ENCODE results near the gene NAA25.
"Not testable (repeated sequence)": the region's sequence is repeated elsewhere in the genome, so short reads cannot be mapped to it uniquely, and the experiment has no call there.

The NAA25 gene

GRCh38 chr12:112116232-112117060 lies 7.9 kb upstream of the NAA25 start:
- DNase-seq (ENCODE audit: low spot score): no peak

GRCh38 chr12:112115259-112116045 lies 6.9 kb upstream of the NAA25 start:
- DNase-seq (ENCODE audit: low spot score): no peak

- no peak for DNase-seq (ENCODE audit: low spot score)
Measured at GRCh38 chr12:112112409-112113133, 4.0 kb upstream of the NAA25 start.

- no peak for DNase-seq (ENCODE audit: low spot score)
Measured at GRCh38 chr12:112111931-112112330, 3.3 kb upstream of the NAA25 start.

DNA sequence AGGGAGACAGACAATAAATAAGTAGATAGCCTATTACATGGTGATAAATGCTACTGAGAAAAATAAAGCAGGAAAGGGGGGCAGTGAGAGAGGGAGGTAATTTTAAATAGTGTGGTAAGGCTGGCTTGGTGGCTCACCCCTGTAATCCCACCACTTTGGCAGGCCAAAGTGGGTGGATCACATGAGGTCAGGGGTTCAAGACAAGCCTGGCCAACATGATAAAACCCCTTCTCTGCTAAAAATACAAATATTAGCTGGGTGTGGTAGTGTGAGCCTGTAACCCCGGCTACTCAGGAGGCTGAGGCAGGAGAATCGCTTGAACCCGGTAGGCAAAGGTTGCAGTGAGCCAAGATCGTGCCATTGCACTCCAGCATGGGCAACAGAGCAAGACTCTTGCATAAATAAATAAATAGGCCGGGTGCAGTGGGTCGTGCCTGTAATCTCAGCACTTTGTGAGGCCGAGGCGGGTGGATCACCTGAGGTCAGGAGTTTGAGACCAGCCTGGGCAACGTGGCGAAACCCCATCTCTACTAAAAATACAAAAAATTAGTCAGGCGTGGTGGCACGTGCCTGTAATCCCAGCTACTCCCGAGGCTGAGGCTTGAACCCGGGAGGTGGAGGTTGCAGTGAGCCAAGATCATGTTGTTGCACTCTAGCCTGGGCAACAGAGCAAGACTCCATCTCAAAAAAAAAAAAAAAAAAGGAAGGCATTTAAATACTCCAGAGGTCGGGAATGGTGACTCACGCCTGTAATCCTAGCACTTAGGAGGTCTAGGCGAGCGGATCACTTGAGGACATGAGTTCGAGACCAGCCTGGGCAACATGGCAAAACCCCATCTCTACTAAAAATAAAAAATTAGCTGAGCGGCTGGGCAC lies 2.4 kb upstream of the NAA25 start:
- not testable (repeated sequence) for DNase-seq (ENCODE audit: low spot score)

- peak; percentile 27 for DNase-seq (ENCODE audit: low spot score)
Measured at GRCh38 chr12:112107306-112108201, 1.0 kb downstream of the NAA25 start.

DNA sequence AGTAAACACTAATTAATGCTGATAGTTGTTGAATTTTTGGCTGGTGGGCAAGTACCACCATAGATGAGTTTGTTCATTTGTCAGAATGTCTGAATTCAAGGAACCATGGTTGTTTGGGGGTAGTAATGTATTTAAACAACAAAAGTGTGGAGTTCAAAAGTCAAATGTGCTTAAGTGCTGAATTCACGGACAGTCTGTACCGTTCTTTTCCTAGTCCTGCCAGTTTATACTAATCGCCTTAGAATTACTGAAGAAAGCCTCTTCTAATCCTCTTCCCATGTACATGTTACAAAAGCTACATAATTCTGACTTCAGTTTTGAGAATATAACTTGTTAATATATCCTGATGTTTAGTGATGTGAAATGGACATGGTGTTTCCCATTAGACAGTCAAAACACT lies 2.7 kb downstream of the NAA25 start:
- DNase-seq (ENCODE audit: low spot score): no peak

- DNase-seq (ENCODE audit: low spot score): no peak
Measured at GRCh38 chr12:112103758-112104503, 4.7 kb downstream of the NAA25 start.

DNA sequence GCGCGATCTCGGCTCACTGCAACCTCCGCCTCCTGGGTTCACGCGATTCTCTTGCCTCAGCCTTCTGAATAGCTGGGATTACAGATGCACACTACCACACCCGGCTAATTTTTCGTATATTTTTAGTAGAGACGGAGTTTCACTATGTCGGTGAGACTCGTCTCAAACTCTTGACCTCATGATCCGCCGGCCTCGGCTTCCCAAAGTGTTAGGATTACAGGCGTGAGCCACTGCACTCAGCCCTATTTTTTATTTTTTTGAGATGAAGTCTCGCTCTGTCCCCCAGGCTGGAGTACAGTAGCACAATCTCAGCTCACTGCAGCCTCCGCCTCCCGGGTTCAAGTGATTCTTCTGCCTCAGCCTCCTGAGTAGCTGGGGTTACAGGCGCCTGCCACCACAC lies 5.8 kb downstream of the NAA25 start:
- not testable (repeated sequence) for DNase-seq (ENCODE audit: low spot score)

GRCh38 chr12:112102127-112102526 lies 6.5 kb downstream of the NAA25 start:
- no peak for DNase-seq (ENCODE audit: low spot score)

- DNase-seq (ENCODE audit: low spot score): not testable (repeated sequence)
Measured at GRCh38 chr12:112100500-112100899, 8.1 kb downstream of the NAA25 start.

GRCh38 chr12:112097641-112098040 lies 10.9 kb downstream of the NAA25 start:
- DNase-seq (ENCODE audit: low spot score): no peak

DNA sequence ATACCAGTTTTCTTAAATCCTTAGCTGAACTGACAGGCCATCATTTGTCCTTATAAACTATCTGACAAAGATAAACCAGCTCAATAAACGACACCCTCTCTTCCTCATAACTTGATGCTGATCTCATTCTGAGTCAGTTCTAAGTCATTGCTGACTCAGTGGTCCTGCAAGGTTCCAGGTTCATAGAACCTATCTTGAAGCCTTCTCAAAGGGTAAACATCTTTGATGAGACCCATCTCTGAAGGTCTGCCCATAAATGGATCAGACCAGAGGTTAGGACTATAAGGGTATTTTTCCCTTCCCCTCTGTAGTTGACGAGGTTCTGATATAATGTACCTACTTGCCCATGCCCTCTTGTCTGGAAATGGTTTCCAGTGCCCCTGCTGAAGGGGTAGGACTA lies 11.9 kb downstream of the NAA25 start:
- DNase-seq (ENCODE audit: low spot score): no peak

GRCh38 chr12:112096070-112096469 lies 12.5 kb downstream of the NAA25 start:
- no peak for DNase-seq (ENCODE audit: low spot score)

DNA sequence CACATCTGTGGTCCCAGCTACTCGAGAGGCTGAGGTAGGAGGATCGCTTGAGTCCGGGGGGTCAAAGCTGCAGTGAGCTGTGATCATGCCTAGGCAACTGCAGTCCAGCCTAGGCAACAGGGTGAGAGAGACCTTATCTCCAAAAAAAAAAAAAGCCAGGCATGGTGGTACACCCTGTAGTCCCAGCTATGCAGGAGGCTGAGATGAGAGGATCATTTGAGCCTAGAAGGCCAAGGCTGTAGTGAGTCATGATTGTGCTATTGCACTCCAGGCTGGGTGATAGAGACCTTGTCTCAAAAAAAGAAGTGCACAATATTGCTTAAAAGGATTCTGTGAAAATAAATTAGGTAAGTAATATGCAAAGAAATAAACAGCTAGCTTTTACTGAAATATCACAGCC lies 17.0 kb downstream of the NAA25 start:
- DNase-seq (ENCODE audit: low spot score): no peak

GRCh38 chr12:112087851-112088250 lies 20.7 kb downstream of the NAA25 start:
- no peak for DNase-seq (ENCODE audit: low spot score)

DNA sequence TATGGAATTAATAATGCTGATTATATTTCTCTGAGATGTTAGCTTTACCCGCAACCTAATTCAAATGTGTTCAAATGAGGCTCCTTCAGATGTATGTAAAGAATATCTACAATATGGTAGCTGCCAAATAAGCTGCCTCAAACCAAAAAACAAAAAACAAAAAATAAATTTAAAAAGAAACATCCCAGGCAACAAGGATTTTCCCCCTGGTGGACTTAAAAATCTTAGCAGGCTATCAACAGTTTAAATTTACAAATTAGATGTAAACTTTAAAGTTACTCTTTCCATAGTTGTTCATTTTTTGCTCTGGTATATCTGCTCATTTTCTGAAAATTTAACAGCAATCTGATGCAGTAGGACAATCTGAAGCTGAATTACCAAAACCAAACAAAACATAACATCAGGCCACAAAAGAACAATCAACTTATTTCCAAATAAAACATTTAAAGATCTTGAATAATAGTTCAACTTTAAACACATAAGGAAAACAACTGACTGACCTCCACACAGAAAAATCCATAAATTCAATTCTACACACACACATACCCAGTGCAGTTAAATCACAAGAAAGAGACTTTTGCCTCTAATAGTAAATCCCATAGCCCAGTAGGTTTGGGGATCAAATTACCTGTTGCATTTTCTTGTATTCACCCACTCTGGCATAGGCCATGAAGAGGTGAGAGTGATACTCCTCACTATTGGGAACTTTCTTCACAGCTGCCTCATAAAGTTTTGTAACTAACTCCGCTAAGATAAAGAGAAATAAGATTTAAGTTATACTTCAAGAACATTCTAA lies 21.3 kb downstream of the NAA25 start:
- no peak for DNase-seq (ENCODE audit: low spot score)

GRCh38 chr12:112066566-112066965 lies 42.0 kb downstream of the NAA25 start:
- no peak for DNase-seq (ENCODE audit: low spot score)

GRCh38 chr12:112063273-112063672 lies 45.3 kb downstream of the NAA25 start:
- DNase-seq (ENCODE audit: low spot score): no peak

All from COLO829 (cell line).